GM20000 (cell line): ENCODE results near the gene CACNA2D4.

Experiments
- DNase-seq: peaks from one replicate; pipeline ENCODE4 v3.0.0; 2012; ENCODE audit warnings: low spot score
- CTCF ChIP-seq: IDR thresholded peaks from 2 replicates; pipeline ENCODE4 v1.5.1; 2012; ENCODE audit warnings: mild to moderate bottlenecking, control low read depth; ENCODE audit errors: extremely low read depth, missing control alignments

Gene CACNA2D4

GRCh38 chr12:1841586-1842182 is 76.8 kb downstream of the CACNA2D4 start:
- no peak for DNase-seq
- TF ChIP-seq CTCF = no peak

GRCh38 chr12:1840981-1841425 is 77.4 kb downstream of the CACNA2D4 start:
- DNase-seq = no peak
- no peak for TF ChIP-seq CTCF

- no peak for DNase-seq
- TF ChIP-seq CTCF = no peak
Observed at GRCh38 chr12:1839956-1840951, 78.2 kb downstream of the CACNA2D4 start.

- TF ChIP-seq CTCF = no peak
- no peak for DNase-seq
Observed at GRCh38 chr12:1839464-1839863, 79.0 kb downstream of the CACNA2D4 start.

- no peak for DNase-seq
- TF ChIP-seq CTCF = no peak
Observed at GRCh38 chr12:1838994-1839365, 79.5 kb downstream of the CACNA2D4 start.

GRCh38 chr12:1838205-1838993 is 80.1 kb downstream of the CACNA2D4 start:
- no peak for TF ChIP-seq CTCF
- DNase-seq = no peak
